Measurements from ENCODE around the gene BBX.

The BBX gene

GRCh38 chr3:107516475-107516874, 6.3 kb upstream of the BBX start:
- H3K27ac ChIP-seq (ENCODE audit: low read length), result no peak overlapping the region
- H3K9me3 ChIP-seq (ENCODE audit: control insufficient read depth, insufficient read depth, low read length), result no peaks in the 10 kb centered on the region
- no peak overlapping the region for H3K4me3 ChIP-seq (ENCODE audit: low read length)
- DNase-seq (ENCODE audit: low read depth, low spot score), result no peak
- no peaks in the 10 kb centered on the region for H3K27me3 ChIP-seq (ENCODE audit: control insufficient read depth, insufficient read depth, low read length)
- no peaks in the 10 kb centered on the region for H3K4me1 ChIP-seq (ENCODE audit: control insufficient read depth, insufficient read depth, low read length)
- H3K36me3 ChIP-seq (ENCODE audit: control insufficient read depth, insufficient read depth, low read length), result no peaks in the 10 kb centered on the region
- WGBS (ENCODE audit: insufficient coverage, insufficient read length), result no CpG with 5 or more reads among the region's 3 CpGs

DNA sequence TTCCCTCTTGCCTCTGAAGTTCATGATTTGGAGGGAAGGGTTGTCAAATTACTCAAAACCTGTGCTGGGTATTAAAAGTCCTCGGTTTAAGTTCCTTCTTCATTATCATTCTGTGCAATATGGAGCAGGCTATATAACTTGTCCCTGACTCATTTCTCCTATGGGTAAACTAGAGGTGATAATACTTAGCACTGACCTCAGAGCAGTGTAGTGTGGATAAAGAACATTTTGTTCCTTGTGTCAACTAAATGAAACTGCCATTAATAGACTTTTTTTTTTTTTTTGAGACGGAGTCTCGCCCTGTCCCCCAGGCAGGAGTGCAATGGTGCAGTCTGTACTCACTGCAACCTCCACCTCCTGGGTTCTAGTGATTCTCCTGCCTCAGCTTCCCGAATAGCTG, 2.2 kb upstream of the BBX start:
- H3K36me3 ChIP-seq (ENCODE audit: control insufficient read depth, insufficient read depth, low read length), result no peaks in the 10 kb centered on the region
- no peaks in the 10 kb centered on the region for H3K27me3 ChIP-seq (ENCODE audit: control insufficient read depth, insufficient read depth, low read length)
- WGBS (ENCODE audit: insufficient coverage, insufficient read length), result no CpG with 5 or more reads among the region's 4 CpGs
- DNase-seq (ENCODE audit: low read depth, low spot score), result no peak
- no peaks in the 10 kb centered on the region for H3K4me1 ChIP-seq (ENCODE audit: control insufficient read depth, insufficient read depth, low read length)
- H3K27ac ChIP-seq (ENCODE audit: low read length), result no peak overlapping the region
- no peaks in the 10 kb centered on the region for H3K9me3 ChIP-seq (ENCODE audit: control insufficient read depth, insufficient read depth, low read length)
- H3K4me3 ChIP-seq (ENCODE audit: low read length), result no peak overlapping the region

DNA sequence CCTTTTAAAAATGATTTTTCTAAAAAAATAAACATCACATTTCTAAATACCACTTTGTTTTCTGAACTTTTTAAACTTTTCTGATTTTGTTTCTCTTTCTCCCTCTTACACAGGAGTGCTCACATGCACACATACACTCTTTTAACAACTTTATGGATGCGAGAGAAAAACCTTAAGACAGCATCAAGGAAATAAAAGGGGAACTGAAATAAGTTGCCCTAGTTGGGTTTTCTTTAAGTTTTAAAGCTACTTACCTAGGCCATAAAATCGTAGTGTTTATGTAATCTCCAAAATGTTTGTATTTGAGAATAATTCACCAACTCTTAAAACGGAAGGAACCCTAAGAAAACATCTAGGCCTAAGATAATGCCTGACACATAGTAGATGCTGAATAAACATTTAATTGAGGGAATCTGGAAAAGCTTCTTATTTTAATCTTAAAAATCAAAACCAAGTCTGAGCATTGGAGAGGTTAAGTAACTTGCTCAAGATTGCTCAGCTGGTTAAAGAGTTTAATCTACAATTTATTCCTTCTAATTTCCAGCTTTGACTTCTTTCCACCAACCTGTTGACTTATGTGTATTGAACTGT, 1.2 kb upstream of the BBX start:
- WGBS (ENCODE audit: insufficient coverage, insufficient read length), result no CpG with 5 or more reads among the region's 3 CpGs
- Histone ChIP-seq H3K4me1 (ENCODE audit: control insufficient read depth, insufficient read depth, low read length) (no peaks in the 10 kb centered on the region), H3K27ac (ENCODE audit: low read length) (no peak overlapping the region), H3K36me3 (ENCODE audit: control insufficient read depth, insufficient read depth, low read length) (no peaks in the 10 kb centered on the region), H3K27me3 (ENCODE audit: control insufficient read depth, insufficient read depth, low read length) (no peaks in the 10 kb centered on the region), H3K4me3 (ENCODE audit: low read length) (no peak overlapping the region), H3K9me3 (ENCODE audit: control insufficient read depth, insufficient read depth, low read length) (no peaks in the 10 kb centered on the region)
- no peak for DNase-seq (ENCODE audit: low read depth, low spot score)

- H3K9me3 ChIP-seq (ENCODE audit: control insufficient read depth, insufficient read depth, low read length), result no peaks in the 10 kb centered on the region
- H3K36me3 ChIP-seq (ENCODE audit: control insufficient read depth, insufficient read depth, low read length), result no peaks in the 10 kb centered on the region
- H3K4me3 ChIP-seq (ENCODE audit: low read length), result peak overlapping the region; percentile 94
- no peaks in the 10 kb centered on the region for H3K27me3 ChIP-seq (ENCODE audit: control insufficient read depth, insufficient read depth, low read length)
- DNase-seq (ENCODE audit: low read depth, low spot score), result no peak
- H3K27ac ChIP-seq (ENCODE audit: low read length), result no peak overlapping the region
- no CpG with 5 or more reads among the region's 27 CpGs for WGBS (ENCODE audit: insufficient coverage, insufficient read length)
- no peaks in the 10 kb centered on the region for H3K4me1 ChIP-seq (ENCODE audit: control insufficient read depth, insufficient read depth, low read length)
Observed at GRCh38 chr3:107523289-107523538, 452 bp downstream of the BBX start.

- WGBS (ENCODE audit: insufficient coverage, insufficient read length), result no CpG with 5 or more reads among the region's 40 CpGs
- Histone ChIP-seq H3K9me3 (ENCODE audit: control insufficient read depth, insufficient read depth, low read length) (no peaks in the 10 kb centered on the region), H3K27me3 (ENCODE audit: control insufficient read depth, insufficient read depth, low read length) (no peaks in the 10 kb centered on the region), H3K36me3 (ENCODE audit: control insufficient read depth, insufficient read depth, low read length) (no peaks in the 10 kb centered on the region), H3K27ac (ENCODE audit: low read length) (no peak overlapping the region), H3K4me1 (ENCODE audit: control insufficient read depth, insufficient read depth, low read length) (no peaks in the 10 kb centered on the region), H3K4me3 (ENCODE audit: low read length) (peak overlapping the region; percentile 94)
- DNase-seq (ENCODE audit: low read depth, low spot score), result no peak
Observed at GRCh38 chr3:107523539-107524325, 970 bp downstream of the BBX start.

- H3K27ac ChIP-seq (ENCODE audit: low read length), result no peak overlapping the region
- no peak for DNase-seq (ENCODE audit: low read depth, low spot score)
- no CpG with 5 or more reads among the region's 18 CpGs for WGBS (ENCODE audit: insufficient coverage, insufficient read length)
Observed at GRCh38 chr3:107524326-107524840, 1.6 kb downstream of the BBX start.

DNA sequence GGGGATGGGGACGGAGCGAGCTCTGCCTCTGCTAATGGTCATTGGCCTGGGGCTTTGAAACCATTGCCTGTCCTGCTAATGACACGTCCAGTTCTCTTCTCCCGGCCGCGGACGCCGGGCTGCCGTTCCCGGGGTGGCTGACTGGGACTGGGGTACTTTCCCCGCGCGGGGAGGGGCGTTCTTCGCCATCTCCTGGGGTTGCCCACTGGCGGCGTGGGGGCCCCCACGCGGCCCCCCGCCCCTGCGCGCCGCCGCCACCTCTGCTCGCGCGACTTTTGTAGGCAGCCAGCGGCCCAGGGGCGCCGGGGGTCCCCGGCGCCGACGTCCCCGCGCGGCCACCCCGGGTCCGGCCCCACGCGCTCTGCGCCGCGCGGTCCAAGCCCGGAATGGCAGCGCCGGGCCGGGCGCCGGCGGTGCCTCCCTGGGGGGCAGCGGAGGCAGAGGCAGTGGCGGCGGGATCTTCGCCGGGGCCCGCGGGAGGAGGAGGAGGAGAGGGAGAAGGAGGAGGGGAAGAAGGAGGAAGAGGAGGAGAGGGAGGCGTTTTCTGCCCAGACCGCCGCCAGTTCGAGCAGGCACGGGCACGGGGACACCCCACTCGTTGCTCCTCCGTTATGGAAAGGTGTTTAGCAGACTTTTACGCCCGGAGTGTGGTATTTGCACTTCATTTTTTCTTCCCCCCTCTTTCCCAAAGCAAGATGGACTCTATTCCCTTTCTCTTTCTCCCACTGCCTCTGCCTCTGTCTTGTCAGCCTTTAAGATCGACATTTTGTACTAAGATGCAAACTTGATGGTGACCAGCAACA, 2.3 kb downstream of the BBX start:
- Histone ChIP-seq H3K4me3 (ENCODE audit: low read length) (peak overlapping the region; percentile 94; the same call in 1 of the 2 replicates), H3K27me3 (ENCODE audit: control insufficient read depth, insufficient read depth, low read length) (no peaks in the 10 kb centered on the region), H3K36me3 (ENCODE audit: control insufficient read depth, insufficient read depth, low read length) (no peaks in the 10 kb centered on the region), H3K27ac (ENCODE audit: low read length) (no peak overlapping the region), H3K9me3 (ENCODE audit: control insufficient read depth, insufficient read depth, low read length) (no peaks in the 10 kb centered on the region), H3K4me1 (ENCODE audit: control insufficient read depth, insufficient read depth, low read length) (no peaks in the 10 kb centered on the region)
- DNase-seq (ENCODE audit: low read depth, low spot score), result no peak
- WGBS (ENCODE audit: insufficient coverage, insufficient read length), result no CpG with 5 or more reads among the region's 70 CpGs

More at GRCh38 chr3:107524326-107524840, 1.6 kb downstream of the BBX start:
- H3K36me3 ChIP-seq (ENCODE audit: control insufficient read depth, insufficient read depth, low read length), result no peaks in the 10 kb centered on the region
- no peaks in the 10 kb centered on the region for H3K4me1 ChIP-seq (ENCODE audit: control insufficient read depth, insufficient read depth, low read length)
- H3K27me3 ChIP-seq (ENCODE audit: control insufficient read depth, insufficient read depth, low read length), result no peaks in the 10 kb centered on the region
- no peaks in the 10 kb centered on the region for H3K9me3 ChIP-seq (ENCODE audit: control insufficient read depth, insufficient read depth, low read length)
- peak overlapping the region; percentile 94; the same call in 1 of the 2 replicates for H3K4me3 ChIP-seq (ENCODE audit: low read length)

GRCh38 chr3:107525644-107526305, 3.0 kb downstream of the BBX start:
- WGBS (ENCODE audit: insufficient coverage, insufficient read length), result no CpG with 5 or more reads among the region's 28 CpGs
- H3K36me3 ChIP-seq (ENCODE audit: control insufficient read depth, insufficient read depth, low read length), result no peaks in the 10 kb centered on the region
- H3K27me3 ChIP-seq (ENCODE audit: control insufficient read depth, insufficient read depth, low read length), result no peaks in the 10 kb centered on the region
- no peak overlapping the region for H3K27ac ChIP-seq (ENCODE audit: low read length)
- no peak for DNase-seq (ENCODE audit: low read depth, low spot score)
- no peaks in the 10 kb centered on the region for H3K4me1 ChIP-seq (ENCODE audit: control insufficient read depth, insufficient read depth, low read length)
- H3K4me3 ChIP-seq (ENCODE audit: low read length), result peak overlapping the region; percentile 94; the same call in 1 of the 2 replicates
- H3K9me3 ChIP-seq (ENCODE audit: control insufficient read depth, insufficient read depth, low read length), result no peaks in the 10 kb centered on the region

GRCh38 chr3:107531917-107532469, 9.2 kb downstream of the BBX start:
- DNase-seq (ENCODE audit: low read depth, low spot score), result no peak
- no peaks in the 10 kb centered on the region for H3K36me3 ChIP-seq (ENCODE audit: control insufficient read depth, insufficient read depth, low read length)
- no peak overlapping the region for H3K27ac ChIP-seq (ENCODE audit: low read length)
- no peaks in the 10 kb centered on the region for H3K27me3 ChIP-seq (ENCODE audit: control insufficient read depth, insufficient read depth, low read length)
- WGBS (ENCODE audit: insufficient coverage, insufficient read length), result no CpG with 5 or more reads among the region's 9 CpGs
- no peaks in the 10 kb centered on the region for H3K4me1 ChIP-seq (ENCODE audit: control insufficient read depth, insufficient read depth, low read length)
- no peak overlapping the region for H3K4me3 ChIP-seq (ENCODE audit: low read length)
- H3K9me3 ChIP-seq (ENCODE audit: control insufficient read depth, insufficient read depth, low read length), result no peaks in the 10 kb centered on the region

GRCh38 chr3:107540857-107541256, 18.1 kb downstream of the BBX start:
- Histone ChIP-seq H3K4me3 (ENCODE audit: low read length) (no peak overlapping the region), H3K36me3 (ENCODE audit: control insufficient read depth, insufficient read depth, low read length) (no peaks in the 10 kb centered on the region), H3K9me3 (ENCODE audit: control insufficient read depth, insufficient read depth, low read length) (no peaks in the 10 kb centered on the region), H3K27me3 (ENCODE audit: control insufficient read depth, insufficient read depth, low read length) (no peaks in the 10 kb centered on the region), H3K4me1 (ENCODE audit: control insufficient read depth, insufficient read depth, low read length) (no peaks in the 10 kb centered on the region), H3K27ac (ENCODE audit: low read length) (no peak overlapping the region)
- DNase-seq (ENCODE audit: low read depth, low spot score), result no peak
- WGBS (ENCODE audit: insufficient coverage, insufficient read length), result no CpG with 5 or more reads among the region's 3 CpGs

Measured in iPS DF 6.9 (cell line).